Stimulated activated CD8-positive, alpha-beta memory T cell treated with anti-CD3 and anti-CD28 coated beads, Interleukin-7, amount 100 ng/mL, for 48 hours (primary cell): ENCODE measurements around the gene SETD7.

Source experiments
- DNase-seq, 2 donors: peaks; one replicate each; pipeline ENCODE4 v3.0.0-alpha.2; 2020; ENCODE audit warnings: low read depth in 1 of 2; ENCODE audit errors: extremely low read depth in 1 of 2

SETD7 gene

DNA sequence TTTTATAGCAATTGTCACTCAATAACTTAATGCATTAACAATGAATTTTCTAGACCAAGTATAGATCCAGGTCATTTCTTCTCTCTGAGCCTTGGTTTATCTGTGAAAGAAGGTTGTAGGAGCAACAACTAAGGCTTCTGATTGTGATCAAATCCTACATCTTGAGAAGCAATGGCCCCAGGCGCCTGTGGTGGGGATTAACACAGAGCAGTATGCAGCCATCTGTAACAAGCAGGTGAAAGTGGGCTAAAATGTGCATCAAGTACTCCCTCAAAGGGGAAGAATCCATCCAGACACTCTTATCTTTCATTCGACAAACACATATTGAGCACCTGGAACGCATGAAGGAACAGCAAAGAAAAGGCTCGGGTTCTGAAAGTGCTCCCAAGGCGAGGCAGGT, 19.1 kb upstream of the SETD7 start:
- no peak for DNase-seq

DNA sequence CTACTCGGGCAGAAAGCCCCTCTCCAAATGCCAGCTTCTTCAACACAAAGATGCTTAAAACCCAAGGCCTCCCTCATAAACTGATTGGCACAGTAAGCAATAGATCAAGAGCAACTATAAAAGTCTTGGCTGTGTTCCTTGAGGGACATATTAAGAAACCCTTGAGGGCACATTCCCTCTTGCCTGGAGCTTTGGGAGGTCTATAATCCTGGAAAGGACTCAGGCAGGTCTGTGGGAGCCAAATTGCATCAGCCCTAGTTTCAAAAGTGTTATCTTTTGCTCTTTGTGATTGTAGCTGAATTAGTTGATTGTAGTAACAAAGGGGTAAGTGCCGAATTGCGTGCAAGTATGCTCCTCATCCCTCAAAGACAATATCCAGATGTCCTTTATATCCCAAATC, 18.6 kb upstream of the SETD7 start:
- no peak for DNase-seq

DNA sequence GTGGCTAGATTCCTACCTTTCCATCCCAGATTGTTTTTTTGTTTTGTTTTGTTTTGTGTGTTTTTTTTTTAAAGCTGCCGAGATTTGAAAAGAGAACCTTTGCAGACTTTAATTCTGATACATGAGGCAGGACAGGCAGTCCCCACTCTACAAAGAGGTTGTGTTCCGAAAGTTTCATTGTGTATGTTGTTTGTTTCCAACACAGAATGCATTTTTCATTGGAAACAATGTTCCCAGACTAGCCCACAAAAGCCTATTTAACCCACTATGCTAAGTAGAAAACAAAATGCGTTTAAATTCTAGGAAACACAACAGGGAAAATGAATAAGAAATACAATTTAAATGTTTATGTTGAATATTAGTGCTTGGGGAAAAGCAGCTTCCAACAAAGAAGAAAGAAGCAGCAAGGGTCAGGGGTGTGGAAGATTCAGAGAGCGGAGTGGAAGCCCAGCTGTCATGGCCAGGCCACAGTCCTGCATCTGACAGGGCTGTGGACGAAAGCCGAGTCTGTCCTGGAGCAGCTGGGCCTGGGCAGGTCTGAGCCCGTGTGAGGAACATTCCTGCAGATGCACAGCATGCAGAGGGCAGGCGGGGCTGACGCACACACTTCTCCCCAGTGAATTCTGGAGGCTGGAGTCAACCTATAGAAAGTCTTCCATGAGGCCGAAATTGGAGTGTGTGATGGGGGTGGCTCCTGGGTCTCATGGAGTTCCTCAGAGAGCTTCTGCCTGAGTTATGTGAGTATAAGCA, 12.4 kb upstream of the SETD7 start:
- DNase-seq: no peak

DNA sequence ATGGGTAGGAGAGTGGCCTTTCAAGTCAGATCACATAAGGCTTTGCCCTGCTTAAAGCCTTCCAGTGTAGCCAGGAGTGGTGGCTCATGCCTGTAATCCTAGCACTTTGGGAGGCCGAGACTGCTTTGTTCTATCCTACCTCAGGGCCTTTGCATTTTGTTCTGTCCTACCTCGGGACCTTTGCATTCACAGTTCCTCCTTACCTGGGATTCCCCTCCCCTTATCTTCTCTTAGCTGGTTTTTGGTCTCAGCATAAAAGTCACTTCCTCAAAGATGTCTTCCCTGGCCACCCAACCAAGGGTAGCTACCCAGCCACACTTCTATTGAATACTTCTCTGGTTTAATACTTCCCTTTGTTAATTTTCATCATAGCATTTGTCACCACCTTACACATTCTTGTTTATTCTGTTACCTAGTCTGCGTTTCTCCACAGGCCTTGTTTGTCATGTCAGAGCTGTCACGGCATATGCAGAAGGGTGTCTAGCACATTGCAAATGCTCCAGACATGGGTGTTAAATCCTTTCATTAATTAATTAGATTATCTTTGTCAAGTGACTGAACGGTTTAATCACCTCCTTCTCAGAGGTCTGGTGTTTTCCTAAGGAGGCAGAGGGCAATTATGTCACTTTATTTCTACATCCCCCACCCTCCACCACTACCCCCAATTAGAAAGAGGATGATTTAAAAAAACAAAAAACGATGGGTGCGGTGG, 11.3 kb upstream of the SETD7 start:
- DNase-seq: no peak

DNA sequence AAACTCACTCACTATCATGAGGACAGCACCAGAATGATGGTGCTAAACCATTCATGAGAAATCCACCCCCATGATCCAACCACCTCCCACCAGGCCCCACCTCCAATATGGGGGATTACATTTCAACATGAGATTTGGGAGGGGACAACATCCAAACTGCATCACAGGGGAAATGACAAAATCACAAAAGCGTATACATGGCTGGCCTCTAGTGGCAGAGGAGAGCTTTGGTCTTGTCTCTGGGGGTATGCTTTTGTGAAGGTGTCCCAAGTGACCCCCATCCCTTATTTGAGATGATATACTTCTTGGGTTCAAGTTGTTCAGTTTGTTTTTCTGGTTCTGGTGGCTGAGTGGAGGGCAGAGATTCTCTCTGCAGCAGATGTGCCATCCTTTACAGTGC, 8.5 kb upstream of the SETD7 start:
- no peak for DNase-seq

DNA sequence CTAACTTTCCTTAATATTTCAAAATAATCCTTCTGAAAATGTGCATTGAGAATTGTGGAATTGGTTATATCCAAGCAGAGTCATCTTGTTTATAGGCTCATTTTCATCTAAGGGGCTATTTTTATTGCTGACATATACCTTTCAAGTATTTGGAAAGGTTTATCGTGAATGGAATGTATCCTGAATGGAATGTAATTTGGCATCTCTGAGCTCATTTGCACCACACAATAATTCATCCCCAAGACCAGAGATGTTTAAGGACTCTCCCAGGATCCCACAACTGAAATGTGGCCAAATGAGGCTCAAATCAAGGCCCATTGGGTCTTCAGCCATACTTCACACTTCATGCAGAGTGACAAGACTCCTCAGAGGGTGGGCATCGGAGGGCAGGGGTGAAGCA, 7.5 kb upstream of the SETD7 start:
- no peak for DNase-seq

DNA sequence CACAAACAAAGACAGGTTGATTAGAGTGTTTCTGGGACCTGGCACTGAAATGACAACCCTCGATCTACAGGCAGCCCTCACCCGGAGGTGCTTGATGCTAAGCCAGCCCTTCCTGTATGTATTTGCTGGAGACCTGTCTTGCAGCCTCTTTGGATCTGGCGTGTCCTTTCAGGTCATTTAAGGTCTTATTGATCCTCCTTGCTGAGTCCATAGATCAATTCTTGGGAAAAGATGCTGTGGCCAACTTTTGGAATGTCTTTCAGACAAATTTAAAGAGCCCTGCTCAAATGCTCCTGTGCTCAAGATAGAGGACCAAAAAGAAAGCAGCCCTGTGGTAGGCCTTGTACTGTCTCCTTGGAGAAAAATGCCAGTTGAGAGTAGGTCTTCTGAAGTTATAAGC, 6.8 kb upstream of the SETD7 start:
- no peak for DNase-seq

DNA sequence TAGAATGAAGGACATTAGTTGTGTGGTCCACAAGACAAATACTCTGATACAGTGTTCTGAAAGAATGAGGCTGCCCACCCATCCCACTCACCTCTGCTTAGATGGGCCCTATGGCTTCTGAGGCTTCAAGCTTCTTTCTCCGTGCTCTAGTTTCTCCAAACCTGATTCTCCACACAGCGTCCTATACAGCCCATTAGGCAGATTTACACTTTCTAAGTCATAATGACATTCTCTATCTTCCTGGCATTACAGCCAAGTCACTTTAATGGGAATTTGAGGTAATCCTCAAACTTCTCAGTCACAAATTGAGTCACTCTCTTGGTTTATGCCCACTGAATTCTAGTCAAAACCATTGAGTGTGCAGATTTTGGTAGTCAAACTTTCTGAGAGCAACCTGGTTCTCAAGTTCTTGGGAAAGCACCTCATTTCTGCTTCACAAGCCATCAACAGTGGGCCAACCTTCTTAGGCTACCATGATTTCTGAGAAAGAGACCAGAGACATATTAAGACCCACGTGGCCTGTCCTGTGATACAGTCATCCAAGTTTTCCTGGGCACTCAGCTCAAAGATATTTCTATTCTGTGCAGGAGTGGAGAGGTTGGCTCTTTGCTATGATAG, 6.2 kb upstream of the SETD7 start:
- DNase-seq: no peak

DNA sequence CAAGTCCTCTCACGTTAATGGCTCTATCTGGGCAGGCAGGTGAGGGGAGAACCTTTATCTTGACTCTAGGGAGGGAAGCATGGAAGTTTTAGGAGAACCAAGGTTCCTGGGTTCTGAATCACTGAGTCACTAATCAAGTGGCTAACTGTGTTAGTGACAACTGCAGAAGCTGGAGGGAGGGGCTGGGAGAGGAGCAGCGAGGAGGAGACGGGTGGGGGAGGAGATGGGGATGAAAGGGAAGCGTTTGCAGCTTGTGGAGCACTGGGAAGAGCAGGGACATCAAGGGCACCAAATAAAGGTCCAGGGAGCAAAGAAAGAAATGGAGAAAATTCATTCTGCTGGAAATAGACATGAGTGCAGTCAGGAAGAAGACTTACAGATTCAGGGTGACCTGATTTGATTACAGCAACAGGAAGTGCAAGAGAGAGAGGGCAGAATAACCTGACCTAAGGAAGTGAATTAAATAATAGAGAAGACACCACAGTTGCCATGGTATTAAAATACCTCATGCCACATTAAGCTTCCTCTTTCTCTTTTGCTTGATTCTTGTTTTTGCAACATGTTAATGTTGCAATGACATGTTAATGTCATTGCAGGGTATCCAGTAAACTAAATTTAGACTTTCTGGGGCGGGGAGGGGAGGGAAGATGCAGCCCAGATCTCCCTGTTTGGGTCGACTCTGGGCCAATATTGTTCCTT, 4.5 kb upstream of the SETD7 start:
- no peak for DNase-seq

DNA sequence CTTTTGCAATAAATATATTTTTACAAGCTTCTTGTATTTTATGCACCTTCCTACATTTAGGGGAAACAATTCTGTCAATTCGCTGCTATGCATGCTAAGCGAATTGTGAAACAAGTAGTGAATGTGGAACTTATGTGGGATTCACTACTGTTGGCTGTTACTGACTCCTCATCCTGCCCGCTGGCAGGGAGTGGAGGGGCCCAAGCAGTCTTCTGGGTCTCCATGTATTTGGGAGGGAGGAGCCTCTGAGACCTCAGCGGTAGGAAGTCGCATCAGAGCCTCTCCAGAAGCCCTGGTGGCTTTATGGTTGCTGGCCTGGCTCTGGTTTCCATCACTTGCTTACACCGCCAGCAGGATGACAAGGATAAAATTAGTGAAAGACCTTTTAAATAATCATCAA, 3.7 kb upstream of the SETD7 start:
- no peak for DNase-seq

DNA sequence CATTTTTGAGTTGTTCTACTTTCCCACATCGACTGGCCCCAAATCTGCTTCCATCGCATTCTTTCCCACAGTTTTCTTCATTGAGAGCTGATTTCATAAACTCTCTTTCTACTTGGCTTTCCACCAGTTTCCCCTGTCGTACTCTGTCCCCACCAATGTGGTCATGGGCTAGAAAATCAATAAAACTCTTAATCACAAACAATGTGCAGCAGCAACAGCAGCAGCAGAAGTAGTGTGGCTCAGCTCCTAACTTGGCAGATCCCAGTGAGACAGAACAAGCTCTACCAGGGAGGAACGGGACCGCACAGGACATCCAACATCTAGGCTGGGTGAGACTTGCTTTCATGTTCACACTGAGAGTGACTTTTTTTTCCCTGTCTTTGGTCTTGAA, 3.1 kb upstream of the SETD7 start:
- DNase-seq: no peak

DNA sequence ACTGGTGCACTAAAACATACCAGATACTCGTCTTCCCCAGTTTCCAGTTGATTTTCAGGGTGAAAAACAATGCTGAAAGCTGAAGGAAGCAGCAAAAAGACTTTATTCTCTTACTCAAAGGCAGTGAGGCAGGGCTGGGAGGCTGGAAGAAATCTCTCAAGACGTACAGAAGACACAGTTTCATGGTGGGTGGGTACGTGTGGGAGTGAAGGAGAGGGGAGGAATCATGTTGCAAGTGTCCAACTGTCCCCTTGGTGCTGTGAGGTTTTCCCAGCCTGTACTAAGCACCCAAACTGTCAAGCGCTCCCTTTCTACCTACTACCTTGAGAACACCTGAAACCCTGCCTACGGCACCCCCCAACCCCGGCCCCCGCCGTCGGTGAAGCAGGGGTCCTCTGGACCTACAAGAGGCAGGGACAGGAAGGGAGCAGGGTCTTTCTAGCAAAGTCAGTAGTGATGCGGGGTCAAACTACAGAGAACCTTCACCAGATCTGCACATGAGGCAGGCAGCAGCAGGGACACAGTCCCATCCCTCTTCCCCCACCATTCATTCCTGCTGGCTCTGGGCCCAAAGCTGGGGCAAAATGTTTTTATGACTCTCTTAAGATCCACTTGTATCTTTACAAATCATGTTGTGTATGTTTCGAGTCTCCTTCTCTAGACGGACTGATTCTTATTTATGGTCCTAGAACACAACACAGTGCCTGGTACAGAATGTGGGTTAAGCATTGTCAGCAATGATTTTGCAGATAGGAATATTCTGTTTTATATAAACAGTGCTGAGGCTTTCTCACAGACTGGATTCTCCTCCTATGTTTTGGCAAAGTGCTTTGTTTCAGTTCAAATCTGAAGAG, 2.4 kb upstream of the SETD7 start:
- no peak for DNase-seq

DNA sequence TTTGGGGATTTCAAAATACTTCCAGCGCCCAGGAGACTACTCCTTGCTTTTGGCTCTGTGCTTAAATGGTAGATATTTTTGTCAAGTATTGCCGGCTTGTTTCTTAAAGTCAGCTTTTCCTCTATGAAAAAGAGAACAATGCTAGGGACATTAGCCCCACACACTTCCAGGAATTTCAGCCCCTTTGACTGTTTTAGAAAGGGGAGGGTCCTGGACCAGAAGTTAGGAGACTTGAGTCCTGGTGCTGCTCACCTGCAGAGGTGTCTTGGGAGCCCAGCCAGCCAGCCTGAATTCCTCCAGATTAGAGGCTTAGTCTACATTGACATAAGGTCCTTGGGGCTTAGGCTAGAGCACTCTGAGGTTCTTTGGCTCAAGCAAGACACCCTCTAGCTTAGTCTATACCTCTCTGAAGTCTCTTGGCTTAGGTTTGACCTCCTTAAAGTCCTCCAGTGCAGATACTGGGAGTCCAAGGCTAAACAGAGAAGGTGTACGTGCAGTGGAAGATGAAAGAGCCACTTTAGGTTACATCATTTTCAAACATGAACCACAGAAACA, 1.6 kb upstream of the SETD7 start:
- DNase-seq: no peak

DNA sequence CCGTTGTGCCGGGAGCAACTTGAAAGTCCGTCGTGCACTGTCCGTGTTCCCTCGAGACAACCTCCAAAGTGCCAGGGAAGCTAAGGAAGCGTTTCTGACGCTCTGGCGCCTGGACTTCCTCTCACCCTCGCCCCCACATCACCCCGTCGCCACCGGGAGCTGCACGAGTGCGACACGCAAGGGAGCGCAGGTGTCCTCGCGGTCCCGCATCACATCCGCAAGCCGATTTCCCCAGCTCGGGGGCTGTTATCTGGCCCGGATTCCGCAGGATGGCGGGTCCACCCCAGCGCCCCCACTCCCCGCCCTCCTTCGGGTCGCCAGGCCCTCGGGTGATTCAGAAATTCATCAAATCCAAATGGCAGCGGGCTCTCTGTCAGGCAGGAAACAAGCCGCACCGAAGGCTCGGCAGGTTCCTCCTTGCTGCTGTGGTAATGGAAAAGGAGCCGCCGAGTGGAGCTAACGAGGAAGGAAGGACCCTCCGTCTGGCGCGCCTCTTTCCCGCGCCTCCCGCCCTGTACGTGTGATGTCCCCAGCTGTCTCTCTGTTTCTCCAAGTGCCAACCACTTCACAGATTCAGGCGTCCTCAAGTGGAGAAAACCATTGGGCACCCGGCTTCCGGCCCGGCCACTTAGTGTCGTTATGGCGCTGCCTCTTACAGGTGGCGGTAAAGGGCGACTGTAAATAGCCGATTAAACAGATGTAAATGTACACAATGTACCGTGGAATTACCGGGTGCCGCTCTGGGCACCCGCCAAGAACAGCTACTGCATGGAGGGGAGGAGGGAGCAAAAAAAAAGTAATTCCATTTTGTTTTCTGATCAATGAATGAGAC, 921 bp upstream of the SETD7 start:
- peak; percentile 13 to 19 for DNase-seq

DNA sequence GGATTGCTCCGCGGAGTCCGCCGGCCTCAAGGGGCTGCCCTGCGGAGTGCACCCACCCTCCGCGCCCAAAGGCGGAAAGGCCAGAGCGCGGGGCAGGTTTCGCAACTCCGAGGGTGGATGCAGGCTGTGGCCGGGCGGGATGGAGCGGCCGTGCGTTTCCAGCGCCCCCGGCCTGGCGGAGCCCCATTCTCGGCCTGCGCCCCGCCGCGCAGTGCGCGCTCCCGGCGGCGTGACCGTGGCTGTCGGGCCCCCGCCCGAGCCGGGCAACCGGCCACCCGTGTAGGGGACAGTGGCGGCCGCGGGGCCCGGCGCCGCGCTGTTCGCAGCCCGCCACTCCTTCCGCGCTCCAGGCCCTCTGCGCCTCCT, 331 bp downstream of the SETD7 start:
- no peak for DNase-seq

DNA sequence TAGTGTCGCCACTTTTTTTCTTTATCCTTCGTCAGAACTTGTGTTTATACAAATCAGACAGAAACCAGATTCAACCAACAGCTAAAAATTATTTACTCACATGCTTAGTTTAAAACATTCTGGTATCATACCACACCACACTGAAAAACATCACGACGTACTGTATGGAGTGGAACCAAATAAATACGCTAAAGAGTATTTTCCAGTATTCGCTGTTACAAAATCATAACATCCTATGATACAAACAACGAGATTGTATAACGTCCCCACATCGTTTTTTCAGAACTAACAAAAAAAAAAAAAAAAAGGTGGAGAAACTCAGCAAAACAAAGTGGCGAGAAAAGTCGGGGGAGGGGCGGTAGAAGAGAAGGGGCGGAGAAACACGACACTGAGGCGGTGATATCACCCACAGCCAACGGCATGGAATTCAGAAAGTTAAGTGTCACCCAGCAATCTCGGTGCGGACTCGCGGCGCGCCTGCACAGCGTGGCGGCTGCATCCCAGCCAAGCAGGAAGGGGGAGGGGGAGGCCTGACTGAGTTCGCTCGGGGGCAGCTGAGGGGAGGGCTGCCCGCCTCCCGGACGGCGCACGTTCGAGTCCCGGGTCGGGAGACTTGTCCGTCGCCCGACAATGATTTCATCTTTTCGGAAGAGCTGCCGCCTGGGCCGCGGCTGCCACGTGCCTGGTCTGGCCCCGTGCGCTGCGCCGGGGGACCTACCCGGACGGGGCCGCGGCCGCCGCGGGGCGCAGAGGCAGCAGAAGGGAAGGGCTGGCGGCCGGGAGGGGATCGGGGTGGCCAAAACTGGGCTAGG, 920 bp downstream of the SETD7 start:
- DNase-seq: peak; percentile 33 to 62

DNA sequence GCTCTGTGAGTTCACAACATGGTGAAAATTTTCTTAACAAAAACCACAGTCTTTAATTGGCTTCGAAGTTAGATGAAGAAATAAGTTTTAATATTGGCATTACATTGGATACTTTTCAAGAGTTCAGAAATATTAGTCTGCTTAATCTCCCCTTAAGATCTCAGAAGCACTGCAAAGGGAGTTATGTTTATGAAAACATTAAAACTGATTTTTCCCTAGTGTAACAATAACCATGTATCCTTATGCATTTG, 1.5 kb downstream of the SETD7 start:
- DNase-seq: no peak

DNA sequence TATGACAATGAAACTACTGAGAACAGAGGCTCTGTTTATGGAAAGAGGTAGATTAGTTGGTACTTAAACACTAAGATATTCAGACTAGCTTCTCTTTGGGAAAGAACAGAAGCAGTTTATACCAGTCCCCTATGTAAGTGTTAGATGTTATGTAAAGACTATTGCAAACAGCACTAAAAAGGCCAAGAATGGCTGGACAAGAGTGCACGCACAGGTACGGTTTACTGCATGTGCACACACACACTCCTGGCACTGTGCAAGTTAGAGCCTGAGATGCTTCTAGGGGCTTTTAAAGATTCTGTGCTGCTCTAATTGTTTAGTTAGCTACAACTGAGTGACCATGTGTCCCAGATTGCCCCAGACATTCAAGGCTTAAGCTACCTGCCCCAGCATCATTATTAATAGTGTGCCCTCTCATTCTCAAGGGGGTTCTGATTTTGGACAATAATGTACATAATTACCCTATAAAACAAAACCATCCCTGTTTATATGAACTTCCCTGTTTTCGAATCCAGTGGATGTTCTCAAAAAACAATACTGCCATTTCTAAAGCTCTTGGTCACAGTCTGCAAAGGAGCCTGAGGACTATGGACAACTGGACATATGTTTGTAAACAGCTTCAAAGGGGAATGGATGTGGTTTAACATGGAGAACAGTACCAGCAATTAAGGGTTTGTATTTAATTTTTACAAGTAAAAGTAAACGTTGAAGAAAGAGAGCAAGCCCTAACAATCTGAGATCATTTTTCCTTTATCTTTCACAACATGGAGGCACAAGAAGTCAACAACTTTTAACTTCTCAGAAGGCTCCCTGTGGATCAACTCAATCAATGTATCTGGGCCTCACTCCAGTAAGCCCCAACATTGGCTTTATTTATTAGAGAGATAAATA, 2.0 kb downstream of the SETD7 start:
- DNase-seq: no peak
